MM.1S (cell line): ENCODE measurements around the gene PDILT.
"Not testable (repeated sequence)": the region's sequence is repeated elsewhere in the genome, so short reads cannot be mapped to it uniquely, and the experiment has no call there.

Source experiments
- DNase-seq: peaks from one replicate; pipeline ENCODE4 v3.0.0-alpha.2; 2015
- H2AFZ ChIP-seq: fragments of 300-600 bp; sonication (generic); 2 replicates; pipeline ENCODE4 v1.6.0; 2016; ENCODE audit warnings: antibody characterized with exemption, low read length
- H3F3A ChIP-seq: fragments of 300-600 bp; sonication (generic); 2 replicates; pipeline ENCODE4 v1.6.1; 2016; ENCODE audit warnings: mild to moderate bottlenecking, antibody characterized with exemption, low read length, moderate library complexity, mixed read lengths; ENCODE audit not compliant: insufficient read depth
- H3K27ac ChIP-seq: fragments of 300-600 bp; sonication (generic); 2 replicates; pipeline ENCODE4 v1.5.1; 2016; ENCODE audit warnings: mild to moderate bottlenecking, low read length
- H3K27me3 ChIP-seq: fragments of 300-600 bp; sonication (generic); replicated peaks from 2 replicates; pipeline ENCODE4 v1.6.0; 2016; ENCODE audit warnings: low read length; ENCODE audit not compliant: insufficient read depth
- H3K36me3 ChIP-seq: fragments of 300-600 bp; sonication (generic); replicated peaks from 2 replicates; pipeline ENCODE4 v1.6.1; 2016; ENCODE audit warnings: mild to moderate bottlenecking, low read length, mixed read lengths; ENCODE audit not compliant: insufficient read depth
- H3K4me1 ChIP-seq: fragments of 300-600 bp; sonication (generic); 2 replicates; pipeline ENCODE4 v1.6.1; 2016; ENCODE audit warnings: low read length, mixed read lengths
- H3K4me2 ChIP-seq: fragments of 300-600 bp; sonication (generic); 2 replicates; pipeline ENCODE4 v1.6.0; 2016; ENCODE audit warnings: low read depth, low read length
- H3K4me3 ChIP-seq: fragments of 300-600 bp; sonication (generic); 2 replicates; pipeline ENCODE4 v1.5.1; 2016; ENCODE audit warnings: low read length, mixed read lengths
- H3K79me2 ChIP-seq: fragments of 300-600 bp; sonication (generic); 2 replicates; pipeline ENCODE4 v1.6.1; 2016; ENCODE audit warnings: mixed run types, low read length, mixed read lengths
- H3K9ac ChIP-seq: fragments of 300-600 bp; sonication (generic); 2 replicates; pipeline ENCODE4 v1.6.1; 2016; ENCODE audit warnings: low read length, mixed read lengths
- H3K9me2 ChIP-seq: fragments of 300-600 bp; sonication (generic); replicated peaks from 2 replicates; pipeline ENCODE4 v1.6.1; 2016; ENCODE audit warnings: mild to moderate bottlenecking, low read length, mixed read lengths; ENCODE audit not compliant: insufficient read depth
- H3K9me3 ChIP-seq: fragments of 300-600 bp; sonication (generic); replicated peaks from 2 replicates; pipeline ENCODE4 v1.6.1; 2016; ENCODE audit warnings: mild to moderate bottlenecking, low read length, mixed read lengths; ENCODE audit not compliant: insufficient read depth
- H4K20me1 ChIP-seq: fragments of 300-600 bp; sonication (generic); 2 replicates; pipeline ENCODE4 v1.6.1; 2016; ENCODE audit warnings: mild to moderate bottlenecking, low read length, moderate library complexity, mixed read lengths; ENCODE audit not compliant: insufficient read depth
- CTCF ChIP-seq: fragments of 300-600 bp; sonication (generic); IDR thresholded peaks from 2 replicates; pipeline ENCODE4 v1.5.1; 2016; ENCODE audit warnings: antibody characterized with exemption, low read length, mixed read lengths
- EZH2 ChIP-seq: fragments of 300-600 bp; sonication (generic); optimal IDR thresholded peaks from 2 replicates; pipeline ENCODE3; 2017; ENCODE audit warnings: low read depth, mild to moderate bottlenecking, antibody characterized with exemption, low read length, mixed read lengths
- EZH2phosphoT487 ChIP-seq: fragments of 300-600 bp; sonication (generic); IDR thresholded peaks from 2 replicates; pipeline ENCODE4 v1.6.1; 2018; ENCODE audit warnings: antibody characterized with exemption, low read length

Gene PDILT

GRCh38 chr16:20404637-20405036 is at the start of gene PDILT:
PDILT (minus strand) TSS chr16:20404737; CDS start chr16:20399300, 5,437 bp downstream.
- no peaks in the 10 kb centered on the region for H3K4me1 ChIP-seq
- H3K36me3 ChIP-seq: no peaks in the 10 kb centered on the region
- no peak within 1 kb of the TSS for H3K27ac ChIP-seq
- H3F3A ChIP-seq: no peaks in the 10 kb centered on the region
- DNase-seq: no peak
- no peak within 1 kb of the TSS for H2AFZ ChIP-seq
- no peak within 1 kb of the TSS for H3K4me3 ChIP-seq
- H3K9me2 ChIP-seq: no peaks in the 10 kb centered on the region
- no peak within 1 kb of the TSS for H3K9ac ChIP-seq
- no peak within 1 kb of the TSS for H3K4me2 ChIP-seq
- no peaks in the 10 kb centered on the region for H3K27me3 ChIP-seq
- H3K9me3 ChIP-seq: no peaks in the 10 kb centered on the region
- no peaks in the 10 kb centered on the region for H3K79me2 ChIP-seq
- no peak for TF ChIP-seq CTCF
- no peak for TF ChIP-seq EZH2
- no peak for TF ChIP-seq EZH2phosphoT487
- H4K20me1 ChIP-seq: no peaks in the 10 kb centered on the region

GRCh38 chr16:20453633-20454032 is 49.1 kb upstream of the PDILT start:
- H3K9ac ChIP-seq, H3K27ac ChIP-seq, H3F3A ChIP-seq, H2AFZ ChIP-seq, H3K36me3 ChIP-seq, H3K4me1 ChIP-seq, H4K20me1 ChIP-seq, H3K27me3 ChIP-seq, H3K9me3 ChIP-seq, H3K4me3 ChIP-seq, H3K4me2 ChIP-seq, DNase-seq, H3K9me2 ChIP-seq, H3K79me2 ChIP-seq: not testable (repeated sequence)

- H3K9ac ChIP-seq: not testable (repeated sequence)
Measured at GRCh38 chr16:20451364-20451763, 46.8 kb upstream of the PDILT start, which contains the start of gene ACSM2A. ACSM2A (plus strand) TSS chr16:20451521; CDS start chr16:20460115, 8,594 bp downstream.

GRCh38 chr16:20446652-20447393 is 42.3 kb upstream of the PDILT start:
- H3K4me2 ChIP-seq, DNase-seq, H3K27ac ChIP-seq, H3F3A ChIP-seq, H3K9me2 ChIP-seq, H3K9ac ChIP-seq, H3K9me3 ChIP-seq, H3K27me3 ChIP-seq, H2AFZ ChIP-seq, H3K4me3 ChIP-seq, H3K36me3 ChIP-seq, H3K4me1 ChIP-seq, H4K20me1 ChIP-seq, H3K79me2 ChIP-seq: not testable (repeated sequence)

More at GRCh38 chr16:20451364-20451763, 46.8 kb upstream of the PDILT start, which contains the start of gene ACSM2A:
- H3K4me2 ChIP-seq, H3K27me3 ChIP-seq, H2AFZ ChIP-seq, H3K36me3 ChIP-seq, DNase-seq, H3K9me2 ChIP-seq, H3K27ac ChIP-seq, H4K20me1 ChIP-seq, H3K4me3 ChIP-seq, H3K9me3 ChIP-seq, H3K4me1 ChIP-seq, H3K79me2 ChIP-seq, H3F3A ChIP-seq: not testable (repeated sequence)

GRCh38 chr16:20441859-20442258 is 37.3 kb upstream of the PDILT start:
- H3K4me3 ChIP-seq, DNase-seq, H3K9me2 ChIP-seq: not testable (repeated sequence)

More at GRCh38 chr16:20441859-20442258, 37.3 kb upstream of the PDILT start:
- not testable (repeated sequence) for H2AFZ ChIP-seq, H3K9ac ChIP-seq, H3K79me2 ChIP-seq, H3K4me1 ChIP-seq, H3F3A ChIP-seq, H3K27ac ChIP-seq, H3K4me2 ChIP-seq, H3K9me3 ChIP-seq, H3K36me3 ChIP-seq, H4K20me1 ChIP-seq, H3K27me3 ChIP-seq
